NCI-H2081 treated with DMSO at 0.1 percent for 48 hours (cell line): ENCODE data around the gene MKNK1.

Experiments
- DNase-seq: peaks from one replicate; lab custom pipeline; 2025; lab: John Stamatoyannopoulos, UW

Gene MKNK1

DNA sequence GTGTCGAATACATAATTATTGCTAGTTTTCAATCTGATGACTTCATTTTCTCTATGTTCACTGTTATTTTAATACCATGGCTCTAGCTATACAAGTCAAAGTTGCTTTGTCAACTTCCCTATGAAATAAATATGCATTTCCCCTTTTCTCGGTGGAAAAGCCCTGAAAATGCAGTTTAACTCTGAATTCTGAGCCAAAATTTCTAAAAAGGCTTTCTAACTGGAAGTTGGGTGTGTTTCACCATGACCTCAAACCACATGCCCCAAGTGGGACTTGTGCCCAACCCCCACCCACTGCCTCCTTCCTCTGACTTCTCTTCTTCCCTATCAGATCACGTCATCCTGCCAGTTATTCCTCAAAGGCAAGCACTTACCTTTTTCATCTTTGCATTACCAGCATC lies 8.9 kb downstream of the MKNK1 start:
- no peak for DNase-seq

- no peak for DNase-seq
Measured at GRCh38 chr1:46594063-46594462, 10.0 kb downstream of the MKNK1 start.

DNA sequence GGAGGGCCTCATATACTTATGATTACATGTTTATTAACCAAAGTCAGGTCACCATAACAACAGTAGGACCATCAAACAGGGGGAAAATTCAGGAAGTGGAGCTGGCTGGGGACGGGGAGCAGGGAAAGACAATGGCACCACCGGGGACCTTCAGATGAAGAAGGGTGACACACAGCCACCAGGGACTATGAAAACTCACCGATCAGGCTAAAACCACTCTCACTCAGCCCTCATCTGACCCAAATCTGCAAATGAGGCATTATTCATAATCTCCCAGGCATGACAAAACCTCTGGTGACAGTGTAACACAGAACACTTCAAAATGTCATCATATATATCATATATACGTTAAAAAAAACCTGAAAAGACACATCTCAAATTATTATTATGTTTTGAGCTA lies 11.2 kb downstream of the MKNK1 start:
- no peak for DNase-seq

DNA sequence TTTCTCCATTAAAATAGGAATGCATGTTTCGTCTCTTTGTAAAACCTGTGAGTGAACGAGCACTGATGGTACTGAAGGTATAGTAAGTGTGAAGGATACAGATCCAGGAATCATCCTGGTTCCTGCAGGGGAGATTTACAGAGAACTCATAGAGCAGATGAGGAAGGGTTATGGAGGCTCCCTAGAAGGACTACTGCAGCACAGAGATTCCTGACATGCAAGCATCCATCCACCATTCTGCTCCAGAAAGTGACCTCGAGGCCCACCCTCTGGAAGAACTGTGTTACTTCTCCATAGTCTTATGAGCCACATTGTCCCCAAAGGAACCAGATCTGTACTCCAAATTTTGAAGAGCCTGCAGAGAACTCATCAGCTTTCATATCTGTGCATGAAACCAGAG lies 14.5 kb downstream of the MKNK1 start:
- DNase-seq = no peak

GRCh38 chr1:46587069-46587468 lies 17.0 kb downstream of the MKNK1 start:
- no peak for DNase-seq

DNA sequence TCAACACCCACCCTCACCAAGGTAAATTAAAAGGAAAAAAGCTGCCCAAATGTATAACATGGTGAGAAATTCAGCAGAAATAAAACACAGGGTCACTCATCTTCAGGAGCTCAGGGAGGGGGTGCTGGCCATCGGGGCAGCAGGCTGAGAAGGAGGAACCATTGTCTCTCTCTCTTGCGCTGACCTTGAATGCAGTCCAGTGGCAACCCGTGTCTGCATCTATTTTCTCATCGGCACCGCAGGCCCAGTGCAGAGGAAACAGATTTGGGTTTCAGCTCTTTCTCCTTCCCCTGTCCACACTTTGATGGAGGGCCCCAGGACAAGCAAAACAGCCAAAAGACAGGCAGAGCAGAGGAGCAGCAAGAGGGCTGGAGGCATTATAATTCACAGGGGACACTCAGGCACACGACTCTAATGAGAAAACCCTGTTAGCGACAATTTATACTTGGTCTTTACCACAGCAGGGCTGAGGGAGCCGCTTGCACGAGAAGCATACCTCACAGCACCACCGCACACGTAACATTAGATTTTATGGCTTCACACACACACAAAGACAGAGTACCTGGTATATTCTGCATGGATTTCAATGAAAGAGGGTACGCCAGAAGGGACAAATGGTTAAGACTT lies 18.6 kb downstream of the MKNK1 start:
- no peak for DNase-seq

DNA sequence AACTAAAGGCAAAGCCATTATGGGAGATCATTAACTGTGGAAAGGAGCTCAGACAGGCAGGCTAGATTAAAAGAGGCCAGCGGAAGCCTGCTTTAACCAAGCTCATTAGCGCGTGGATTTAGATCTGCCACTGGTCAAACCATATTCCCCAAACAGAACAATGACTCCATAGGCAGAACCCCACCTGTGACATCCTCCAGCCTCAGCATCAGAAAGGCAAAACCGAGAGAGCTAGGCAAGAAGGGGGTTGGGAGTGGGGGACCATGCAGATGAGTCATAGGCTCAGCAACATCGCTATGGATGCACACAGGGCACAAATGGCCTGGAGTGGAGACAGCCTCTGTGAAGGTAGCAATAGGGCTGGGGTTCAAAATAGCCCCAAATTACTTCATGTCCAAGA lies 20.6 kb downstream of the MKNK1 start:
- DNase-seq = no peak

DNA sequence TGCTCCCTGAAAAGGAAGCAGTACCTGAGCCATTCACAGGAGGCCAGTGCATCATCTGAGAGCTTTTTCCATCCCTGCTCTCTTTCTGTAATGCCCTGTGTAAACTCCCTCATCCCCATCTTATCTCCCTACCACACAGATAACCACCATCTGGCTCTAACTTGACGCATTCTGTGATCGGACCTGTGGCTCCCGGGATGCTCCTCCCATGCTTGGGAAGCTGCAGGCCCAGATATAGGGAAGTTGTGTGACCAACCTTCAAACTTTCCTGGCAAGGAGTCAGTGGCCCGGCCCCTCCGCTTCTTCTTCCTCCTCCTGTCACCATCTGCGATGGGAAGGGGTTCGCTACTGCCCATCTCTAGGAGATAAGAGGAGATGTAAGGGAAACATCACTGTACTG lies 21.1 kb downstream of the MKNK1 start:
- DNase-seq = no peak

DNA sequence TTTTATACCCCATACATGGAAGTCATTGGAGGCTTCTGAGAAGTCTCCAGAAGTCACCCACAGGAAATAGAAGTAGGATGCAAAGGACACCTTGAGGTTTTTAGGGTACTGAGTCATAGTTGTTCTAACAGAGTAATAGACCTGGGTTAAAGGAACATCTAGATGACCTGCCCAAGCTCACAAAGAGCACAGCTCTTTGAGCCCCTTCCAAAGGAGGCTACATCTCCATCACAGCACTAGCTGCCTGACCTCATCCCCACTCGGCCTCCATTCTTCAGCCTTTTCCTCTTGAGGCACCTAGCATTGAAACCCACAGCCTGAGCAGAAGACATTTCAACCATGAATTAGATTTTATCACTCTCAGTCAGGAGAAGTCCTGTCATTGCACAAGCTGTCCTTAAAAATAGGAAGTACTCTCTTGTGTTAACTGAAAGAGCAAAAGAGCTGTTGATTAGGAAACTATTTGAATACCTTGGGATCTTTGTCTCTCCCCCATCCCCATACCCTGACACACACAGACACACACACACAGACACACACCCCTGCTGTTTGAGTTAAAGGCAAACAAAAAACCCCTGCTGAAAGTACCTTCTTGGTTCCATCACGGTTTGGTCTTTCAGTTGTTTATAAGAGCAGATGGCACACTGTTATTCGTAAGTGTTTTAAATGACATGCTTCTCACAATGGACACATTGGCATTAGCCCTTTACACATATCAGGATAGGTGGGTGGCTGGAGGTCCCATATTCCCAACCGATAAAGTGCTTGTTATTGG lies 22.2 kb downstream of the MKNK1 start:
- DNase-seq = no peak

DNA sequence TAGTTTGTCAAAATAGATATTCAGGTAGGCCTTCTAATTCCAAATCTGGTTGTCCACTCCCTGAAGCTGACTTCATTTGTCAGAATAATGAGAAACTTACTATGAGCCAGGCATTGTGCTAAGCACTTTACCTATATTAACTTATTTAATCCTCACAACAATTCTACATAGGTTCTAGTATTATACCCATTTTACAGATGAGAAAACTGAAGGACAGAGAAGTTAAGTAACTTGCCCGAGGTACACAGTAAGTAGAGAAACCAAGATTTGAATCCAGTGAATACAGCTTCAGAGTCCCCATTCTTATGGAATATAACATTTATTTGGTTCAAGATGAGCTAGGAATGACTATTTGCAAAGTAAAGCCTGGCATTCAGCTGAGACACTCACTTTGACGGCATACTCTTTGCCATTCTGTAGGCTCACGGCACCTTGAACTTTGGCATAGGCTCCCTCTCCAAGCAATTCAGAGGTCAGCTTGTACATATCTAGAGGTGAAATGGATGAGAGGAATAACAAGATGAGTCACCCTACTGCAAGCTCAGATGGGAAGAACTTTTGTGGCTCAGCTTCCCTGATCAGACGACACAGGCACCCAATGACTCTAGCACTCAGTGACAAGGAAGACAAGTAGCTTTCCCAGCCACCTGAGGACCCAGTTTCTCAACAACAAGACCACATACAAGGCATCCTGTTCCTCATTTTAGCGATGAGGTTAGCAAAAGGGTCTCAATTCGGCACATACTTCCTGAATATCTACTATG lies 23.7 kb downstream of the MKNK1 start:
- no peak for DNase-seq

- no peak for DNase-seq
Measured at GRCh38 chr1:46577671-46578070, 26.4 kb downstream of the MKNK1 start.

- no peak for DNase-seq
Measured at GRCh38 chr1:46576596-46576995, 27.5 kb downstream of the MKNK1 start.

DNA sequence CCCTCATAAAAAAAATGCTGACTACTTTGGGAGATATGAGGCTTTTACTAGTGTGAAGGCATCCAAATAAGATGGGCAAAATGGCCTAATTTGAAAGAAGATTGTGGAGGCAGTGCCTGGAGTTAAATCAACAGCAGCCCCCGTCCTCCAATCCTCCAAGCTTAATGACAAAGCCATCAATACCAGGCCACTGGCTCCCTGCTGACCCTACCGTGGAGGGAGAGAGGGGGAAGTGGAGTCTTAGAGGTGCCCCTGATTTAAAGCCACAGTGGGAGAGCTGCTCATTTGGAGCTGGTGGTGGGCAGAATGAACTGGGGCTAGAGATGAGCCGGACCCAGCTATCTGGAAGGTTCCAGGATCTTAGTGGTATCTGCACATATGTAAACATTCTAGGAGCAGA lies 28.3 kb downstream of the MKNK1 start:
- DNase-seq = no peak

DNA sequence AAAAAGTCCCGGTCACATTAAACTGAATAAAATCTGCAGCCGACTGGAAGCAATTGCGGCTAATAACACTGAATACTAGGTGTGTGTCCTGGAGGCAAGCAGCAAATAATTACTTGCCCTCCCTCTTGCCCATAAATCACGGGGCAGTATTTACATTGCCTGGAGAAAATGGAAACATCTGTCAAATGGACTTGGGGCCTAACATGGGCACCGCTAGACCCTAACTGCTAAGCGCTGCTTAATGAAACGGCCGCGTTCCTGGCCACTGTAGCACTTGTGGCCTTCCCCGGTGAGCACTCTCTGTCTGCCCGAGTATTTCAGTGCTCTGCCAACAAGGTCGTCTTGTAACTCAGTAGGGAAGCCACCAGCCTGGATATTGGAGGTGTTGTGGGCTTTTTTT lies 28.8 kb downstream of the MKNK1 start:
- peak; percentile 65 for DNase-seq

GRCh38 chr1:46571691-46572225 lies 32.3 kb downstream of the MKNK1 start:
- DNase-seq = no peak

DNA sequence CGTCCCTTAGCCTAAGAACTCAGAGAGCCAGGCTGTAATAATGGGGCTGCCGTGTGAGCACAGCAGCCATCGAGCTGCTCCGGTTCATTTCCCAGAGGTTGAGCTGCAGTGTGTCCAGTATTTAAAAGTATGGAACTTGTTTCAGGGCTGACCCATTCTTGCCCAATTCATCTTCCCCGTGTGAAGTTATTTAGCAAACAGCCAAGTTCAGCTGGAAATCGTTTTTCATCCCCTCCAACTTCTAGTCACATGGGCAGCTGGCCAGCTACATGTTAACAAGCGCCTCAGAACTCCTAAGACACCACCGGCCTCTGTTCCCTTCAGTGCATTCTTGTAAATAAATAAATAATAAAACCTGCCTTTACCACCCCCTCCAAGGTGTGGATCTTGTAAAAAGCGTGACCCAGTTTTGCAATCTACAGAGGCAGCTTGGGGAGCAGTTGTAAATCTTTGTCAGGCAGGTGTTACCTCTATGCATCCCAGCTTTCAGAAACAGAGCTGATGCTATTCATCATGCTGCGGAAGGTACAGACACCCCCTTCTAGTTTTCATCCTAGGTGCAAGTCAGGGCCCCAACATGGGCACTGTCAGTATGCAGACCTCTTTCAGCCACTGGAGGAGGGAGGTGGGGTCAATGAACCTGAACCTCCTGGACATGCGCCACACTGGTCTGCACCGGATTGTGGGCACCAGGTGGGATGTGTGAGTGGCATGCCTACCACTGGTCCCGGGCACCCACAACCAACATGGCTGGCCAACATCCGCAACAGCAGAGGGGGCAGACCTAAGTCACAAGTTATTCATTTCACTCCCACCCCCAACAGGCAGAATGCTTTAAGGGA lies 34.0 kb downstream of the MKNK1 start:
- DNase-seq = no peak

- no peak for DNase-seq
Measured at GRCh38 chr1:46569116-46569515, 35.0 kb downstream of the MKNK1 start.

GRCh38 chr1:46568461-46568891 lies 35.6 kb downstream of the MKNK1 start:
- no peak for DNase-seq

DNA sequence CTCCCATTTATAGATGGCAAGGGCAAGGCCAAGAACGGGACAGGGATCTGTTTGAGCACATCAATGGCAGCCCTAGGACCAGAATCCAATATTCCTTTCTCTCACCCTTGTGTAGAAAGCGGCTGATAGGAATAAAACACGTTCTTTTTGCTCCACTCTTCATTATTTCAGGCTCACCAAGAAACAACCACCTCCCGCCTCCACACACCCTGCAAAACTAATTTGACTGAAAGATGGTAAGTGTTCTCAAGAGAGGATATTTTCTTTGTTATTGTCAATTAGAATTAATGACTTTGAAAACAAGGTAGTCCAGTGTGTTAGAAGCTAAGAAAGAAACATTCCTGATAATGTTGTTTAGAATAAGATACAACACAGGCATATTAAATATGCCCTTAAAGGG lies 40.7 kb downstream of the MKNK1 start:
- DNase-seq = no peak

GRCh38 chr1:46562498-46562897 lies 41.6 kb downstream of the MKNK1 start:
- DNase-seq = no peak

DNA sequence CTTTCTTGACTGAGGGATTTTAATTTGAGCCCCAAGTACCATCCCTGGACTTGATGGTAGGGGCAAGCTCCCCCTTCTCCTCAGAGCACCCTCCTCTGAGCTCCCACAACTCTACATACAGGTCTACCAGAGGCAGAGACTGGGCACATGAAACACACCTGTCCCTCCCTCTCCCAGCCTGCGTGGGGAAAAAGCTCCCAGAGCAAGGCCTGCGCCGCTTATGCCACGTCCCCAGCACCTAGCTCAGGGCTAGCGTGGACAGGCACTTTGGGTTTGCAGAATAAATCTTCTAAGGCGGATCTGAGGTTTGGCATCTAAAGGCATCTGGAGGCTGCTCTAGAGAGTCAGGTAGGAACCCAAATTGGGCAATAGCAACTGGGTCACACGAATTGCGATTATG lies 45.1 kb downstream of the MKNK1 start:
- no peak for DNase-seq
